Thoracic aorta (tissue), 2 donors: ENCODE measurements around the gene FTL. TPM values are rescaled to one million over a fixed set of nuclear protein-coding genes. Genes with fewer than 3 reads are reported as not detected.

Source experiments
- ATAC-seq: fragments of 150-250 bp; one replicate; pipeline ENCODE4 v1.8.0; 2017; ENCODE audit warnings: low read depth; ENCODE audit not compliant: insufficient number of reproducible peaks, low FRiP score
- DNase-seq: peaks from one replicate; pipeline ENCODE4 v3.0.0-alpha.2; 2020; ENCODE audit warnings: low spot score
- H3K27ac ChIP-seq, 2 donors: fragments of 200-600 bp; sonication (generic); 1 replicate in 1 of 2; 2 replicates in 1 of 2; pipeline ENCODE4 v1.5.1; 2016; ENCODE audit warnings: mild to moderate bottlenecking in 2 of 2, moderate library complexity in 2 of 2
- H3K27me3 ChIP-seq: fragments of 200-600 bp; sonication (generic); replicated peaks from 2 replicates; pipeline ENCODE4 v1.6.0; 2016; ENCODE audit warnings: mild to moderate bottlenecking; ENCODE audit not compliant: insufficient read depth
- H3K36me3 ChIP-seq: fragments of 200-600 bp; sonication (generic); one replicate; pipeline ENCODE4 v1.5.1; 2016
- H3K4me1 ChIP-seq, 2 donors: fragments of 200-600 bp; sonication (generic); 1 replicate in 1 of 2; 2 replicates in 1 of 2; pipeline versions ENCODE4 v1.5.1 to v1.6.0; 2016; ENCODE audit warnings: low read depth in 2 of 2, mild to moderate bottlenecking in 1 of 2; ENCODE audit not compliant: control insufficient read depth in 1 of 2
- H3K4me3 ChIP-seq: fragments of 200-600 bp; sonication (generic); 2 replicates; pipeline ENCODE4 v1.5.1; 2016; ENCODE audit warnings: mild to moderate bottlenecking
- H3K9me3 ChIP-seq: fragments of 200-600 bp; sonication (generic); 2 replicates; pipeline ENCODE4 v1.5.1; 2016
- total RNA-seq, 2 donors: library from RNA; depleted of rRNA; stranded (reverse); fragments of >200 nt; gene quantifications; one replicate each; pipeline versions ENCODE4 v1.1.0 to v1.2.3, GENCODE V29; 2016
- TF ChIP-seq, protein P1 (sequence below): fragments of 200-600 bp; sonication (generic); IDR thresholded peaks from one replicate; pipeline ENCODE4 v1.5.1; 2019; ENCODE audit warnings: antibody characterized with exemption

FTL gene
- total RNA-seq, 2 donors from 2014 or later = 3,403 to 7,108 TPM

DNA sequence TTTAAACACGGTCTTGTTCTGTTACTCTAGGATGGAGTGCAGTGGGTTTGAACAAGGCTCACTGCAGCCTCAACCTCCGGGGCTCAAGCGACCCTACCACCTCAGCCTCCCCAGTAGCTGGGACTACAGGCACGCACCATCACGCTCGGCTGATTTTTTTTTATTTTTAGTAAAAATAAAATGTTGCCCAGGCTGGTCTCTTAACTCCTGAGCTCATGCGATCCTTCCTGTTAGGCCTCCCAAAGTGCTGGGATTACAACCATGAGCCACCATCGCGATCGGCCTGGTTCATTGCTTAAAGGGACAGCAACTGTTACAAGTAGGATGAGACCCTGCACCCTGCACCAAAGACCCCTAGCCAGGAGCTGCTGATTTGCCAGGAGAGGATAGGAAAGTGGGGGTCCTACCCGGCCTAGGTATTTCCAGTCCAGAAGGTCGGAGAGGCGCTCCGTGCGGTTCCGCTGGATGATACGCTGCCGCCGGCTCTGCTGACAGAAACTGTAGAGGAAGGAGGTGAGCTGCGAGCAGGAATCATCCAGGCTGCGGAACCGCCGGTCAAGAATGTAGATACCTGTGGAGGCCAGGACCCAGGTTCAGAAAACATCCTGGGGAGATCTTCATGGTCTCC lies 5.1 kb downstream of the FTL start:
- no peak for ATAC-seq
- Histone ChIP-seq H3K9me3 (no peaks in the 10 kb centered on the region), H3K27me3 (no peaks in the 10 kb centered on the region), H3K36me3 (peaks cover 55% of the 10 kb centered on the region), H3K4me3 (no peak overlapping the region), H3K27ac (peak overlapping the region in 1 of 2 donors; percentile 58), H3K4me1 (peaks cover 12 to 33% of the 10 kb centered on the region in 2 donors)
- TF ChIP-seq, protein P1, sequence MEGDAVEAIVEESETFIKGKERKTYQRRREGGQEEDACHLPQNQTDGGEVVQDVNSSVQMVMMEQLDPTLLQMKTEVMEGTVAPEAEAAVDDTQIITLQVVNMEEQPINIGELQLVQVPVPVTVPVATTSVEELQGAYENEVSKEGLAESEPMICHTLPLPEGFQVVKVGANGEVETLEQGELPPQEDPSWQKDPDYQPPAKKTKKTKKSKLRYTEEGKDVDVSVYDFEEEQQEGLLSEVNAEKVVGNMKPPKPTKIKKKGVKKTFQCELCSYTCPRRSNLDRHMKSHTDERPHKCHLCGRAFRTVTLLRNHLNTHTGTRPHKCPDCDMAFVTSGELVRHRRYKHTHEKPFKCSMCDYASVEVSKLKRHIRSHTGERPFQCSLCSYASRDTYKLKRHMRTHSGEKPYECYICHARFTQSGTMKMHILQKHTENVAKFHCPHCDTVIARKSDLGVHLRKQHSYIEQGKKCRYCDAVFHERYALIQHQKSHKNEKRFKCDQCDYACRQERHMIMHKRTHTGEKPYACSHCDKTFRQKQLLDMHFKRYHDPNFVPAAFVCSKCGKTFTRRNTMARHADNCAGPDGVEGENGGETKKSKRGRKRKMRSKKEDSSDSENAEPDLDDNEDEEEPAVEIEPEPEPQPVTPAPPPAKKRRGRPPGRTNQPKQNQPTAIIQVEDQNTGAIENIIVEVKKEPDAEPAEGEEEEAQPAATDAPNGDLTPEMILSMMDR = no peak
- no peak for DNase-seq

DNA sequence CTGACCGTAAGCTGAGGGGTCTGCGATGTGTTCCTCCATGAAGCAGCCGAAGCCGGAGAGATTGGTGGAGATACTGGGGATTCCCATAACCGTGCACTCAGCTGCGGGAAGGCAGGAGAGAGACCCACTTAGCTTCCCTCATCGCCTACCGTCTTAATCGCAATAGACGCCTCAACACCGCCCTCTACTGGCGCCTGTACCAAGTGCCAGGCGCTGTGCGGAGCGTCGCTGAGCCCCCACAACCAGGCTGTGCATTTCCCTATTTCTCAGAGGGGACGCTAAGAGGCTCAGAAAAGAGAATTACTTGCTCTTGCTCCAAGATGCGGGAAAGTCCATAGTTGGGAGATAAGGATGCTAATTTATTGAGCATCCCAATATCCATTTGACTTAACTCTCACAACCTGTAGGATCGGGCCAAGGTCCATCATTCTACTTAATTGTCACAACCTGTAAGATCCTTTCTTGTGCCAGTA lies 5.8 kb downstream of the FTL start:
- Histone ChIP-seq H3K9me3 (no peaks in the 10 kb centered on the region), H3K36me3 (peaks cover 55% of the 10 kb centered on the region), H3K4me3 (no peak overlapping the region), H3K4me1 (peaks cover 12 to 33% of the 10 kb centered on the region in 2 donors), H3K27ac (peak overlapping the region in 1 of 2 donors; percentile 58), H3K27me3 (no peaks in the 10 kb centered on the region)
- ATAC-seq (no peak), DNase-seq (no peak)
- TF ChIP-seq, protein P1 = peak; percentile 91

DNA sequence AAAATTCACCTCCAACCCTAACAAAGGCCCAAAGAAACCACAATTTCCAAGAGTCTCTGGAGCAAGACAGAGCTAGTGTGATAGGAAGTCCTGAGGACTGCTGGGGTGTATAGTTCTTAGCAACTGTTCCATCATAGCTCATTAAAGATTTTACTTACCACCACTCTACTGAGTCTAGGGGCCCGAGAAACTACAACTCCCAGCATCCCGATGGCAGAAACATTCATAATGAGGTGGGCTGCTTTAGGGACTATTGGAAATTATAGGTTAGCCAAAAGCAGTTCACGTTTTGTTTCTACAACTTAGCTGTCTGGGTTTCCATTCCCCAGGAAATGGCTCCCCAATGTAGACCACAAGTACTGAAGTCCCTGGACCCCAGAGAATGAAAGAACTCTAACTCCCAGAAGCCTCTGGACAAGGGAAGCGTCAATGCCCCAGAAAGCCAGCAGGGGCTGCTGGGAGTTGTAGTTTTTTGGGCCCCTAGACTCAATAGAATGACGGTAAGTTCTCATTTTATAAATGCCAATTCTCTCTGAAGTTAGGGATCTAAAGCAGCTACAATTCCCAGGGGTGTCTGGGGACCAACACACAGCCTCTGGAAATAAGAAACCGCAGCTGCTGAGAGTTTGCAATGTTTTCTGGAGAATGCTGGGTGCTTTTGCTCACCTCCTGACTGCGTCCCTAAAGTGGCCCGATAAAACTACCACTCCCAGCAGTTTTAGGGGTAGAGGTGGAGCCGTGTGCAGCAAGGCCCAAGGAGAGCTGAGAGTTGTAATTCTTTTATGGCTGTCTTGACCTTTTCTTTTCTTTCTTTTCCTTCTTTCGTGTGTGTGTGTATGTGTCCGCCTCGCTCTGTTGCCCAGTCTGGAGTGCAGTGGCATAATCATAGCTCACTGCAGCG lies 11.1 kb downstream of the FTL start:
- peak overlapping the region; percentile 5 to 38 for H3K27ac ChIP-seq

DNA sequence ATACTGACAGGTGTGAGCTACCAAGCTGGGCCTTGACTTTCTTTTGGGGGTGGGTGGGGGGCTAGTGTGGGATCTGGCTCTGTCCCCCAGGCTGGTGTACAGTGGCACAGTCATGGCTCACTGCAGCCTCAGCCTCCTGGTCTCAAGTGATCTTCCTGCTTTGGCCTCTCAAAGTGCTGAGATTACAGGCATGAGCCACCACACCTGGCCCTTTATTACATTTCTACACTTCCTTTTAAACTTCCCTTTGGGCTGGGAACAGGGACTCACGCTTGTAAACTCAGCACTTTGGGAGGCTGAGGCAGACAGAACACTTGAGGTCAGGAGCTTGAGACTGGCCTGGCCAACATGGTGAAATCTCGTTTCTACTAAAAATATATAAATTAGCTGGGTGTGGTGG lies 12.0 kb downstream of the FTL start:
- Histone ChIP-seq H3K9me3 (no peaks in the 10 kb centered on the region), H3K4me1 (peaks cover 16 to 27% of the 10 kb centered on the region in 2 donors), H3K4me3 (no peak overlapping the region), H3K27ac (peak overlapping the region in 1 of 2 donors; percentile 38), H3K27me3 (no peaks in the 10 kb centered on the region), H3K36me3 (peaks cover 45% of the 10 kb centered on the region)
- DNase-seq (no peak), ATAC-seq (no peak)
- TF ChIP-seq, protein P1 = no peak

More for the DNA sequence above, 11.1 kb downstream of the FTL start:
- peaks cover 16 to 27% of the 10 kb centered on the region in 2 donors for H3K4me1 ChIP-seq
- ATAC-seq (no peak), DNase-seq (no peak)
- no peaks in the 10 kb centered on the region for H3K9me3 ChIP-seq
- TF ChIP-seq, protein P1 = peak; percentile 29
- H3K27me3 ChIP-seq = no peaks in the 10 kb centered on the region
- no peak overlapping the region for H3K4me3 ChIP-seq
- peaks cover 42% of the 10 kb centered on the region for H3K36me3 ChIP-seq

DNA sequence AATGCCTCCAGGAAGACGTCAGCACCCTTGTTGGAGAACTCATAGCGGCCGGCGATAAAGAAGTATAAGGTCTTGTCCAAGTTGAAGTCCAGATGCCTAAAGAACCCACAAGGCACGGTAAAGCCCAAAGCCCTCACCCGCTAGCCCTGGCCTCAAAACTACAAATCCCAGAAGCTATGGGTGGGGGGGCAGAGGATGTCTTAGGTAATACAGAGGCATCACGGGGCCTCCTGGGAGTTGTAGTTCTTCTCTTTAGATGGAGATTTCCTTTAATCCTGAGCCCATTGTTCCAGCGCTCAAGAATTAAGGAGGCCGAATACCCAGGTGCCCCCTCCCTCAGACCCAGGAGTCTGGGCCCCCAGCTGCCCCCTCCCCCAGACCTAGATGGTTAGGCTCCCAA lies 17.2 kb downstream of the FTL start:
- Histone ChIP-seq H3K4me3 (no peak overlapping the region), H3K36me3 (peaks cover 59% of the 10 kb centered on the region), H3K27ac (no peak overlapping the region), H3K27me3 (no peaks in the 10 kb centered on the region), H3K9me3 (no peaks in the 10 kb centered on the region), H3K4me1 (peaks cover 16 to 23% of the 10 kb centered on the region in 2 donors)
- ATAC-seq = no peak
- no peak for DNase-seq
- TF ChIP-seq, protein P1 = no peak
